Right cardiac atrium (tissue), 5 donors: Measurements from ENCODE around the gene ALDH3A2. TPM values are rescaled to one million over a fixed set of nuclear protein-coding genes. Genes with fewer than 3 reads are reported as not detected.

Experiments used
- ATAC-seq, 2 donors: fragments of 200-7000 bp; cut with Tn5 transposase; one replicate each; pipeline versions ENCODE4 v1.8.0 to v1.9.1; 2020; ENCODE audit warnings: moderate library complexity in 2 of 2, mild to moderate bottlenecking in 1 of 2
- DNase-seq, 3 donors: peaks; one replicate each; pipeline ENCODE4 v3.0.0-alpha.2; 2020
- H3K27ac ChIP-seq: one replicate; pipeline ENCODE4 v1.5.1; 2013; ENCODE audit warnings: mild to moderate bottlenecking, low read length, control low read depth, moderate library complexity
- H3K27me3 ChIP-seq: one replicate; pipeline ENCODE4 v1.6.1; 2013; ENCODE audit not compliant: control insufficient read depth, insufficient read depth
- H3K4me1 ChIP-seq: one replicate; pipeline ENCODE4 v1.6.1; 2013; ENCODE audit warnings: low read length; ENCODE audit not compliant: control insufficient read depth, insufficient read depth
- H3K4me3 ChIP-seq: one replicate; pipeline ENCODE4 v1.5.1; 2013; ENCODE audit warnings: low read length, control low read depth
- H3K9me3 ChIP-seq: one replicate; pipeline ENCODE4 v1.6.1; 2013; ENCODE audit warnings: low read length; ENCODE audit not compliant: control insufficient read depth
- WGBS: extraction: QIAGEN DNeasy Blood & Tissue Kit; methylation state at CpG from one replicate; pipeline ENCODE4 v1.1.7; 2013; 5-methylcytosine and 5-hydroxymethylcytosine counted together
- intact Hi-C, 4 donors: fragments of 100-400 bp; cut with DNase I; formaldehyde crosslinking; loops; one replicate each; pipeline versions ENCODE4 v1.11.0 to v1.14.0; 2022 to 2023
- polyA plus RNA-seq: library from polyadenylated mRNA; stranded (reverse); fragments of 200-250 nt; gene quantifications from one replicate; pipeline ENCODE4 v1.2.3, GENCODE V29; 2013
- total RNA-seq, 4 donors: library from RNA; stranded (reverse); fragmentation: NEBNext Ultra II Directional; extraction: Animal tissue kit (Norgen Biotek cat#: 25700); gene quantifications; one replicate each; pipeline ENCODE4 v1.2.1, GENCODE V29; 2021
- donor health status: healthy with polysubstance abuse.
- donor health status: DM: no; HTN: yes; CAD: no.
- donor health status: DM: no; HTN: no; CAD: no.
- donor health status: DM: no; HTN: yes; CAD: no; lungs with severe emphysema.
- donor health status: DM: yes; HTN: yes; CAD: no.

Gene ALDH3A2
- total and polyA plus RNA-seq, 5 donors = 24.4 to 51.9 (median 38.3) TPM

DNA sequence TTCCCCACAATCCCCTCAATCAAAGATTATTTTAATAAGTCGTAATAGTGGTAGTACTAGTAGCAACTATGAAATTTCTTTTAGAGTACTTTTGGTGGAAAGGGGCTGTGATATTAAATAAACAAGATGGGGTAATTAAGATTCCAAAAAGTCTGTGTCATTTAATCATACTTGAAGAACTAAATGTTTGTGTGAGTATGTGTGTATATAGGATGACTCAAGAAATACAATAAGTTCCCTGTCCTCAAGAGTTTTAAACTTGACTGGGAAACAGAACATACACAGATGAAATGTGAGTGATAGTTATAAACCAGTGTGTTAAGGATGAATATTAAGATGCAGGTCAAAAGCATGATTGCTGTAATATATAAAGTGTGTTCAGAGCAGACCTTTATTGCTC is 2.3 kb downstream of the ALDH3A2 start:
- intact Hi-C loops = no loop called here
- Histone ChIP-seq H3K9me3 (no peaks in the 10 kb centered on the region), H3K27me3 (no peaks in the 10 kb centered on the region), H3K27ac (no peak overlapping the region), H3K4me1 (peaks cover 7% of the 10 kb centered on the region), H3K4me3 (no peak overlapping the region)
- ATAC-seq (no peak), DNase-seq (no peak)
- WGBS = 89% methylated on average over 1 of the region's 1 CpG

DNA sequence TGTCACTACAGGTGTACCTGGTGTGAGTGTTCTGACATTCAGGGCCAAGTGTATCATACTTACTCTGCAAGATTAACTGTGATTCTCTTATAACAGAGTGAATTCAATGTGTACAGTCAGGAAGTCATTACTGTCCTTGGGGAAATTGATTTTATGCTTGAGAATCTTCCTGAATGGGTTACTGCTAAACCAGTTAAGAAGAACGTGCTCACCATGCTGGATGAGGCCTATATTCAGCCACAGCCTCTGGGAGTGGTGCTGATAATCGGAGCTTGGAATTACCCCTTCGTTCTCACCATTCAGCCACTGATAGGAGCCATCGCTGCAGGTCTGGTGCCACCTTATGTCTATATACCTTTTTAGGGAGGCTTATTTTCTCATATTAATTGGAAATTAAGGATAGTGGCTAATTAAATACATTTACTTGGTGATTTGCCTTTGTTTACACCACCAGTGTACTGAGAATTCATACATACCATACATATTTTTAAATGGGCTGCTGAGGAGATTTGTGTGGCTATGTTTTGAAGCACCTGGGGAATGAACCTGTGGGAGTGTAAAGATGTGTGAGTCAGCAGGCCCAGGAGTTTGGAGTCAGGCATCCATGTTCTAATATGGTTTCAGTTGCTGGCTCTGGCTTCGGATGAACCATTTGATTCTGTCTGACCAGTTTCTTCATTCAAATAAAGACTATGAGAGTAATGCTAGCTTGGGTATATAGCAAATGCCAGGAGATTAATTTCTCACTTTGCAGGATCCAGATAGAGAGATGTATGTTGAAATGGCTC is 3.1 kb downstream of the ALDH3A2 start:
- Histone ChIP-seq H3K4me1 (peaks cover 7% of the 10 kb centered on the region), H3K27ac (no peak overlapping the region), H3K27me3 (no peaks in the 10 kb centered on the region), H3K9me3 (no peaks in the 10 kb centered on the region), H3K4me3 (no peak overlapping the region)
- intact Hi-C loops = no loop called here
- no peak for ATAC-seq
- WGBS = 53% methylated on average over 5 of the region's 5 CpGs
- no peak for DNase-seq

DNA sequence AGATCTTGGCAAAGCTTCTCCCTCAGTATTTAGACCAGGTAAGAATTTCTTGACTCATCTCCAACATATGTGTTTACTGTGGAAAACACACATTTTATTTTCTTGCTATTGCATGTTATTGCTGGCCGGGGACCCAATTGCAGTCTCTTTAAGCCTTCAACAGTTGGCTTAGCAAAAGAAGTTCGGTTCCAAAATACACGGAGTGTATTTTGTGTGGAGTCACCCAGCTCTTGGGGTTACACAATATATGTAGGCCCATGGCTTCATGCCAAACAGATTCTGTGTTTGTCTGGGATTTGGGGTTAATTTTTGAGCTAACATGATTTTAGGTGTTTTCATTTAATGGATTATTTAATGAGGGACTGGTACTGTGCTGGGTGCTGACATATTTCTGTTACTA is 4.0 kb downstream of the ALDH3A2 start:
- no peak overlapping the region for H3K27ac ChIP-seq

DNA sequence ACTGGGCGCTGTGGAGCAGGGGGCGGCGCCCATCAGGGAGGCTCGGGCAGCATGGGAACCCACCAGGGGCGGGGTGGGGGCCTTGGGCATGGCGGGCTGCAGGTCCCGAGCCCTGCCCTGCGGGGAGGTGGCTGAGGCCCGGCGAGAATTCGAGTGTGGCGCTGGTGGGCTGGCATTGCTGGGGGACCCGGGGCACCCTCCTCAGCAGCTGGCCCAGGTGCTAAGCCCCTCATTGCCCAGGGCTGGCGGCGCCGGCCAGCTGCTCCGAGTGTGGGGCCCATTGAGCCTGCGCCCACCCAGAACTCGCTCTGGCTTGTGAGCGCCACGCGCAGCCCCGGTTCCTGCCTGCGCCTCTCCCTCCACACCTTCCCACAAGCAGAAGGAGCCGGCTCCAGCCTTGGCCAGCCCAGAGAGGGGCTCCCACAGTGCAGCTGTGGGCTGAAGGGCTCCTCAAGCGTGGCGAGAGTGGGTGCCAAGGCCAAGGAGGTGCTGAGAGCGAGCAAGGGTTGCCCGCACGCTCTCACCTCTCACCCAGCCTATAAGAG is 5.9 kb downstream of the ALDH3A2 start:
- H3K4me3 ChIP-seq = no peak overlapping the region
- intact Hi-C loops = no loop called here
- no peaks in the 10 kb centered on the region for H3K27me3 ChIP-seq
- no peaks in the 10 kb centered on the region for H3K9me3 ChIP-seq
- no peak overlapping the region for H3K27ac ChIP-seq
- WGBS = 98% methylated on average over 30 of the region's 30 CpGs
- DNase-seq = peak in 1 of 3 donors; percentile 68
- ATAC-seq = no peak
- peaks cover 3% of the 10 kb centered on the region for H3K4me1 ChIP-seq

More for the DNA sequence above, 4.0 kb downstream of the ALDH3A2 start:
- 45% methylated on average over 3 of the region's 3 CpGs for WGBS
- Histone ChIP-seq H3K4me1 (peaks cover 3% of the 10 kb centered on the region), H3K27me3 (no peaks in the 10 kb centered on the region), H3K9me3 (no peaks in the 10 kb centered on the region), H3K4me3 (no peak overlapping the region)
- peak in 2 of 3 donors; percentile 27 to 57 for DNase-seq
- ATAC-seq = no peak
- intact Hi-C loops = no loop called here

DNA sequence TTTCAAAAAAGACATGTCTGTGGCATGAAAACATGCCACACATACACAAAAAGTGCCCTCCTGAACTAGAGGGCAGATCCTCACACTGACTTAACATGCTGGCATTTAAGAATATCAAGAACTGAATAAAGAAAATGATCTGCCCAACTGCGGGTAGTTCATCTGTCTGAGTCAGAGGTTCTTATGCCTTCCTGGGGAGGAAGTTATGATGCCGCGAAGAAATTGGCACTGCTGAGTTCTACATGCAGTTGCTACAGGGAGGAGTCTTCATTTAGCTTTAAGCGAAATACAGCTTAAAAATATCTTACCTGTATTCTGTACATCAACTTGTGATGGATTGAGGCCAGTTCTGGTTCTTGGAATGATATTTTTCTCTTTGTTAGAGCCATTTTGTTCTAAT is 6.3 kb downstream of the ALDH3A2 start:
- intact Hi-C loops = no loop called here
- 96% methylated on average over 4 of the region's 4 CpGs for WGBS

DNA sequence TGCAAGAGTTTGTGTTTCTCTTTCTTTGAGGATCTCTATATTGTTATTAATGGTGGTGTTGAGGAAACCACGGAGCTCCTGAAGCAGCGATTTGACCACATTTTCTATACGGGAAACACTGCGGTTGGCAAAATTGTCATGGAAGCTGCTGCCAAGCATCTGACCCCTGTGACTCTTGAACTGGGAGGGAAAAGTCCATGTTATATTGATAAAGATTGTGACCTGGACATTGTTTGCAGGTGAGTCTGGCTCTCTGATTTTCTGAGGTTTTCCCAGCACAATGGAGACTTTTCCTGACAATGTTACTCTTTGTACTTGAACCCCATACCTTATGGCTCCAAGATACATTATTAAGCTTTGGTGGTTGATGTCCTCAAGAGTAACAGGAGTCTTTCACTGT is 7.8 kb downstream of the ALDH3A2 start:
- no peak for ATAC-seq
- DNase-seq = no peak
- peaks cover 3% of the 10 kb centered on the region for H3K4me1 ChIP-seq
- no peaks in the 10 kb centered on the region for H3K27me3 ChIP-seq
- intact Hi-C loops = no loop called here
- H3K27ac ChIP-seq = no peak overlapping the region
- 97% methylated on average over 4 of the region's 4 CpGs for WGBS
- no peak overlapping the region for H3K4me3 ChIP-seq
- H3K9me3 ChIP-seq = no peaks in the 10 kb centered on the region

More for the DNA sequence above, 6.3 kb downstream of the ALDH3A2 start:
- no peaks in the 10 kb centered on the region for H3K27me3 ChIP-seq
- no peaks in the 10 kb centered on the region for H3K9me3 ChIP-seq
- H3K27ac ChIP-seq = no peak overlapping the region
- peaks cover 3% of the 10 kb centered on the region for H3K4me1 ChIP-seq
- DNase-seq (no peak), ATAC-seq (no peak)
- H3K4me3 ChIP-seq = no peak overlapping the region

DNA sequence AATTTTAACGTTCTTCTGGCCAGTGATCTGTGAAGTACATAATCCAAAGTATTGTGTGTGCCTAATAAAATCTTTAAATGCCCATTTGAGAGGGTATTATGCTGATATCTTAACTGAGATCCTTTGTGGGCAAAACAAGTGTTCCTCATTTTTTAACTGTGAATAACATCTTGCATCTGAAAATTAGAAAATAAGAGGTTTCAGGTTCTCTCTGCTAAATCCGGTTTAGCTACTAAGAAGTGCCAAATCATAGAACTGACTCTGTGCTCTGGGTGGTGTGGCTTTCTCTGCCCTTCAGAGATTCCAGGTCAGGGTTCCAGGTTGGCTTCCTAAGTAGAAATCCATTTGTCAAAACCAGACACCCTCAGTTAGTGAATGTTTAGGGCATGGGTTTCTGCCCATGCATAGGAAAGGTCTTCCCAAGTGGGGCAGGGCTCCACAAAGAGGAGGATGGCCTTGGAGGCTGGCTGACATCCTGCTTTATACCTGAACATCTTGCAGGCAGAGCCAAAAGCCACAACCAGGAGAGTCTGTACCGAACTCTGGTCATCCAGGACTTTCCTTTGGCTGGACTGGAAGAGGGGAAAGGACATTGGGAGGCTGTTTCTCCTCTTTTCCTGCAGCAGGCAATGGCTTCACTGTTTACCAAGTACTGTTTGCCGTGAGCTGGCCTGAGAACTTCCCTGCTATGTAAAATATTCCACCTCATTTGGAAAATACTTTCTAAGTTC is 8.5 kb downstream of the ALDH3A2 start:
- H3K27me3 ChIP-seq = no peaks in the 10 kb centered on the region
- DNase-seq (no peak), ATAC-seq (no peak)
- WGBS = 84% methylated on average over 4 of the region's 4 CpGs
- H3K9me3 ChIP-seq = no peaks in the 10 kb centered on the region
- H3K27ac ChIP-seq = no peak overlapping the region
- H3K4me1 ChIP-seq = peaks cover 1% of the 10 kb centered on the region
- intact Hi-C loops = no loop called here
- no peak overlapping the region for H3K4me3 ChIP-seq

DNA sequence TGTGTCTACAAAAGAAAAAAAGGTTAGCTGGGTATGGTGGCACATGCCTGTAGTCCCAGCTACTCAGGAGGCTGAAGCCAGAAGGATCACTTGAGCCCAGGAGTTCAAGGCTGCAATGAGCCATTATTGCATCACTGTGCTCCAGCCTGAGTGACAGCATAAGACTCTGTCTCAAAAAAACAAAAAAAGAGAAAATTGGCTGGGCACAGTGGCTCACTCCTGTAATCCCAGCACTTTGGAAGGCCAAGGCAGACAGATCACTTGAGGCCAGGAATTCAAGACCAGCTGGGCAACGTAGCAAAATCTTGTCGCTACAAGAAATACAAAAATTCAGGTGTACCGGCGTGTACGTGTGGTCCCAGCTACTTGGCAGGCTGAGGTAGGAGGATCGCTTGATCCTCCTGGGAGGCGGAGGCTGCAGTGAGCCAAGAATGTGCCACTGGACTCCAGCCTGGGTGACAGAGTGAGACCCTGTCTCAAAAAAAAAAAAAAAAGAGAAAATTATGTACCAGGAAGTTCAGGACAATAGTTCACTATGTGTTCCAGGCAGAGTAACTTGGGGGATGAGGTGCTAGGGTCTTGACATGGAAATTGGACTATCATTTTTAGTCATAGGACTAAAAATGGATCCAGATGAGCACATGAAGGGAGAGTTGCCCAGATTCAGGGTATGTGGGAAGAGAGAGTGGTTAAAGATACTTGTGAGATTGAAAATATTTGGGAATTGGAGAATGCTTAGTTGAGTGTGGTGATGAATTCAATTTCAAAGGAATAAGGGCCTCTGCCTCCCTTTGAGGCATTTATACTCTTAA is 11.0 kb downstream of the ALDH3A2 start:
- no peak overlapping the region for H3K27ac ChIP-seq

DNA sequence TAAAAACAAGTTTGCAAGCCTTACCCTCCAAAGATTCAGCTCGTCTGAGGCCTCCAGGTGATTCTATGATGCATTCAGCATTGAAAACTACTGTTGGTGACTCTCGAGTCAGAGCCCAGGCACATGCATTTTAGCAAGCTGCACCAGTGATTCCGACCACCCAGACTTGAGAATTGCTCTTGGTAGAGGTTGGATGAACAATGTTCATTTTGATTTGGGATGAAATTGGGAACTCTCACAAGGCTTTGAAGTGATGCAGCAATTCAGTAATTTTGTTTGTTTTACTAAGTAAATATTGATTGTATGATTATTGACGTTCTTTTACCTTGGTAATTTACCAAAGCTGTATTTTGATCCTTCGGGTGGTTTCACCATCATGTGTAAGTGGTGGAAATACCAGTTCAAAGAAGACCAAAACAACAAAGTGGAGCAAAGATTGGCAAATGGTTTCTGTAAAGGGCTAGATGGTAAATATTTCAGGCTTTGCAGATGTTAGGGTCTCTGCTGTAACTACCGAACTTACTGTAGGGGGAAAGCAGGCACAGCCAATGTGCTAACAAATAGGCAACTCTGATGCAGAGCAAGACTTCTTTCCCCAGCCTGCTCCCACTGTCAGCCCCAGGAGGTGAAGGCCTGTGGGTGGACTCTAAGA is 11.8 kb downstream of the ALDH3A2 start:
- no peak overlapping the region for H3K4me3 ChIP-seq
- H3K27me3 ChIP-seq = no peaks in the 10 kb centered on the region
- 93% methylated on average over 6 of the region's 6 CpGs for WGBS
- no peaks in the 10 kb centered on the region for H3K4me1 ChIP-seq
- ATAC-seq = no peak
- no peak overlapping the region for H3K27ac ChIP-seq
- intact Hi-C loops = no loop called here
- DNase-seq = no peak
- no peaks in the 10 kb centered on the region for H3K9me3 ChIP-seq

More for the DNA sequence above, 11.0 kb downstream of the ALDH3A2 start:
- no peaks in the 10 kb centered on the region for H3K27me3 ChIP-seq
- H3K9me3 ChIP-seq = no peaks in the 10 kb centered on the region
- H3K4me1 ChIP-seq = no peaks in the 10 kb centered on the region
- DNase-seq = no peak
- WGBS = 86% methylated on average over 7 of the region's 7 CpGs
- no peak for ATAC-seq
- intact Hi-C loops = no loop called here
- H3K4me3 ChIP-seq = no peak overlapping the region

DNA sequence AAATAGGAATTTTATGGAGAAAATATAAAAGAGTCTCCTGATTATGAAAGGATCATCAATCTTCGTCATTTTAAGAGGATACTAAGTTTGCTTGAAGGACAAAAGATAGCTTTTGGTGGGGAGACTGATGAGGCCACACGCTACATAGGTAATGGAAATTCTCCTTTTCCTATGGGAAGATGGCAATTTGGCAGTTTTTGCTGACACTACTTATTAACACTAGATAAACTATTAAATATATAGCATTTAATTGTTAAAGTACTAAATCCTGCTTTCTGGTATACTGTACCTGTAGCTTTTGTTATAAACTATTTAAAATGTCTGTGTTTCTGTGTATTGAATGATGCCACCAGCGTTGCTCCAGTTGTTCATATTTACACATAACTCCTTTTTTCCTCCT is 12.6 kb downstream of the ALDH3A2 start:
- no peak for ATAC-seq
- no peaks in the 10 kb centered on the region for H3K9me3 ChIP-seq
- intact Hi-C loops = no loop called here

More for the DNA sequence above, 12.6 kb downstream of the ALDH3A2 start:
- no peak overlapping the region for H3K4me3 ChIP-seq
- no peak for DNase-seq
- no peak overlapping the region for H3K27ac ChIP-seq
- no peaks in the 10 kb centered on the region for H3K4me1 ChIP-seq
- WGBS = 94% methylated on average over 3 of the region's 3 CpGs
- H3K27me3 ChIP-seq = no peaks in the 10 kb centered on the region
